Activated T-helper 9 cell treated with anti-CD3 and anti-CD28 coated beads, Interleukin-2, amount 50 U/mL, for 16 hours (primary cell): ENCODE results near the gene SURF2.

Experiments
- DNase-seq: peaks from one replicate; pipeline ENCODE4 v3.0.0-alpha.2; 2020; ENCODE audit warnings: low read depth

SURF2 gene

DNA sequence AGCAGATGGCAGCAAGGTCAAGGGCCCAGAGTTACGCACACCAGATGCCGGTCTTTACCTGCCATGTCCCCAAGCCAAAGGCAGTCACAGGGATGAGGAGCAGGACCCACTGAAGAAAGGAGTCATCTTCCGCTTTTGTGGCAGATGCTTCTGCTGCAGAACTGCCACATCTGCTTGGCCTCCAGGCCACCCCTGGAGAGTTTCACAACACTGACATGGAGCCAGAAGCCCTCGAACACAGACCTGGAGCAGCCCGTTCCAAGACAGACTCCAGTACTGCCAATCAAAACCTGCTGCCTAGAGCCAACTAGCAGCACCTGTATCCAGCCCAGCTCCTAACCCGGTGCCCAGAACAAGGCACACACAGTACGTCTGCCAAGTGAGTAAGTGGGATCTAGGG is 1.6 kb upstream of the SURF2 start:
- DNase-seq: no peak

DNA sequence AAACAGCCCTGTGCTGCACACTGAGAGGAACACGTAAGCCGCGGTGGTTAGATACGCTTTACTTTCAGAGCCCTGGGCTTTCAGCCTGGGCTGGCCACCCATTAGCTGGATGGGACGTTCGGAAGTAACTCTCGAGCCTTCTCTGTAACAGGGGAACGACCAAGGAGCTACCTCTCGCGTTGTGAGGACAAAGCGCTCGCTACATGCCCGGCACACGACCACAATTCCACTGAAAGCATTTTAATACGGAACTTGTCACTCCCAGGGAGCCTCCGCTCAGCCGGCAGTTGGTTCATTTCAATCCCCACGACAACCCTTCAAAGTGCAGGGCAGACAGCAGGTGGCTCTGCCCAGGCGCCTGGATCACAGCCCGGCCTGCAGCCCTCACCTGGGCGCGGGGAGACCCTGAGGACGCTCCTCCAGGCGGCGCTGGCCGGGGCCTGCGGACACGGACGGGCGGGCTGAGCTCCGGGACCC is 431 bp upstream of the SURF2 start:
- no peak for DNase-seq

DNA sequence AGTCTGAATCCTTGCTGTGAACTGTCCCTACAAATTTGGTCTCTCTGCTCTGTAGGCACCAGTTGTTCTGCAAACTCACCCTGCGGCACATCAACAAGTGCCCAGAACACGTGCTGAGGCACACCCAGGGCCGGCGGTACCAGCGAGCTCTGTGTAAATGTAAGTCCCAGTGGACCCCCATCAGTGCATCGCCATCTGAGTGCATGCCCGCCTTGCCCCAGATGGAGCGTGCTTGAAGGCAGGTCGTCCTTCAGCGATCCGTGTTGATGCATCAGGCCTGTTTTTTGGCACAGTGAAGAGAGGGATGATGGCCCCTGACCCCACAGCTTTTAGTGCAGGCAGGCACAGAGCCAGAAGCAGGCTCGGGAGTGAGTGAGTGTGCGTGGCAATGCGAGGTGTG is 1.3 kb downstream of the SURF2 start:
- no peak for DNase-seq

DNA sequence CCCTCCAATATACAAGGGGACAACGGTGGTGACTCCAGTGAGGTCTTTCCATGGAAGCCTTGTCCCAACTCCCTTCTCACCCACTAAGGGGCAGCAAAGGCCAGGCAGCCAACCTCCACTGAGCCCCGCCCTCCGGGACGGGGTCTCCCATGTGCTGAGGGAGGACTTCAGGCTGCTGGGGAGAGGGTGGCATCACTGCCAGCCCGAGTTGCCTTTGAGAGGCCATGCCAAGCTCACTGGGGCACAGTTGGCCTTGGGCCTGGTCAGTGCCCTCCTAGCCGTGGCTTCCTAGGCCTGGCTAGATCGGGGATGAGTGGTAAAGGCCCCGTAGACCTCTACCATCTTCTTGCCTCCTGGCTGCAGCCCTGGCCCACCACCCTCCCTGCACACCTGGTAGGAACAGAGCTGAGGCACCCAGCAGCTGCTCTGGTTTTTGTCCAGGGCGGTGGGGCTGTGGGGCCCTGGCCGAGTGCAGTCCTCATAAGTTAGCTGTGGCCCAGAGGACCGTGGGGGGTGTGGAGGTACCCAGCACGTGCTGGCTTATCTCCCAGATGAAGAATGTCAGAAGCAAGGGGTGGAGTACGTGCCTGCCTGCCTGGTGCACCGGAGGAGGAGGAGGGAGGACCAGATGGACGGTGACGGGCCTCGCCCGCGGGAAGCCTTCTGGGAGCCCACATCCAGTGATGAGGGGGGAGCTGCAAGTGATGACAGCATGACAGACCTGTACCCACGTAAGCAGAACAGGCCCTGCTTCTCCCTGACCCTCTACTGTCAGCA is 3.2 kb downstream of the SURF2 start:
- no peak for DNase-seq

DNA sequence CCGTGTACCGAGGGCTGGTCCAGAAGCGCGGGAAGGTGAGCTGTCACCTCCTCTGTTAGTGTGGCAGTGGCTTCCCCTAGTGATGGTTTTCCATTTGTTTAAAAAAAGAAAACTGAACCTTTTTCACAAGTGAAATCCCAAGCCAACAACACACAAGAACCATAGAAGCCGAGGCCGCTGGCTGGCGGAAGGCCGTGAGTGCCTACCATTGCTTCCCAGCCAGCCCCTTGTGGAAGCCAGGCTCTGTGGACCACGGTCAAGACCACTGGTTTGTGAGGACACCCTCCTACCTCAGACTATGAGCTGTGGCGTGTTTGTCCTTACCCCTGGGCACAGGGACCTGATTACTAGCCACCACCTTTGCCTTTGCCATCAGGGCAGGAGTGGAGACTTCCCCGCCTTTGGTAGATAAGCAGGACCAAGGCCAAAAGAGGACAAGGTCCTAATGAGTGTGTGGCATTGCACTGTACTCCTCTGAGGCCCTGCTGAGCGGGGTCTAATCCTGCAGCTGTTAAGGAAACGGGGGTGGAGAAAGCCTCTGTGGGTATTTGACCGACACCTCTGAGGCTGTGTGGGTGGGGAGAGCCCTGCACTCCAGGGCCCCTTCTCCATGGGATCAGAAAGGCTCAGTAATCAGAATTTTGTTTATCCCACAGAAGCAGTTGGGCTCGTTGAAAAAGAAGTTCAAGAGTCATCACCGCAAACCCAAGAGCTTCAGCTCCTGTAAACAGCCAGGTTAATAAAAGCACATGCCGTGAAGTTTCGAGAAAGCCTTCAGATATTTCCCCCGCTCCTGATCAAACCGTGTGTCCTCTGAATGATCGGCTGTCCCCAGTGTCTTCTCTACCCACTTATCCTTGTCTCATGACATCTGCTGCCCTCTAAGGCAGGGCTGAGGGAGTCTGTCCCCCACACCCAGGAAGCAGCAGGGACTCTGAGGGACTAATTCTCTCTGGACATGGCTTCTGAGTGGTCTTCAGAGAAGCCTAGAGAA is 4.3 kb downstream of the SURF2 start:
- no peak for DNase-seq

DNA sequence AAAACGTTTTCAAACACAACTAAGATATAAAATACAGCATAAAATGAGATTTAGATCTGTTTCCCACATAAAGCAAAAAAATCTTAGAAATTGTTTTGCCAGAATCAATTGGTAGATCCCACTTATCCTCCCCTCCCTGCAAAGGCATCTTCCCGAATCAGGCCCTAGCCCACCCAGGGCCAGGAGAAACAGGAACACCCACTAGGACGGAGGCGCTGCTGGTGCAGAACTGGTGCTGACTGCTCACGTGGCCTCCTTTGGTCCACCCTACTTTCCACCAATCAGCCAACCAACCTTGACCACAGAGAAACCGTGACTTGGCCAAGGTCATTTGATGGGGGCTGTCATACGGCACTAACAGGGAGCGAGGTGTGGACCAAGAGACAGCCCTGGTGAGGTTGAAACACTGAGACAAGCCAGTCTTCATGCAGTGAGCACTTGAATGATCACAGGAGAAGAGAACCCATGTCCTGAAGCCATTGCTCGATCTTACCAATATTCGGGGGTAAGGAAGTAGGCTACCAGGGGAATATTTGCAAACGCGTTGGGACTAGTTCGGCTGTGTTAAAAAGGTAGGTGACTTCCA is 5.2 kb downstream of the SURF2 start:
- no peak for DNase-seq

DNA sequence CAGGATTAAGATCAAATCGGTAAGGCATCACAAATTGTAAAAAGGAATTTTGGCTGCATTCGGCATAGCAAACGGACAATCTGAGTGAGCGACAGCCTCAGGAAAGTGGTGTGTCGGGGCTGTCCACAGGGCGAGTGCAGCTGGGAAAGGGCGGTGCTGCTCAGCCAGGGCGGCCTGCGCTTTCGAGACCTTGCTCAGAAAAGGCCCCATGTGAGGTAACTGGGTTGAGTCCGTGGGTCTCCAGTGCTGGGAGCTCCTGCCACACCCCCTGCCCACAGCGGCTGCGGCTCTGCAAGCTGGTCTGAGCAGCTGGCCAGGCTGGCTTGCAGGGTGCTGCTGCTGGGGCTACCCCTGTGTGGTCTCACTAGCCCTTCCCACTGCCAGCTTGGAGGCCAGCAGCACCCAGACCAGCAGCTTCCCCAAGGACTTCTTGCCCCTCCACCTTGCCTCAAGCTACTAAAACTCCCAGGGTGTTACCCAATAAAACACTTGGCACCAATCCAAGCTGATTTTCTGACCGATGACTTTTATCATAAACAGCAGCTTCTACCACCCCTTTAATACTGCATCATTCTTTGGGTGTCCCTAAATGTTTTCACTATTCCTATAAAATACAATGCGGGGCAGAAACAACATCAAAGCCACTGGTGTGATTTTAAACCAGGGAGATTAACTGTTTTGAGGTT is 6.2 kb downstream of the SURF2 start:
- no peak for DNase-seq

DNA sequence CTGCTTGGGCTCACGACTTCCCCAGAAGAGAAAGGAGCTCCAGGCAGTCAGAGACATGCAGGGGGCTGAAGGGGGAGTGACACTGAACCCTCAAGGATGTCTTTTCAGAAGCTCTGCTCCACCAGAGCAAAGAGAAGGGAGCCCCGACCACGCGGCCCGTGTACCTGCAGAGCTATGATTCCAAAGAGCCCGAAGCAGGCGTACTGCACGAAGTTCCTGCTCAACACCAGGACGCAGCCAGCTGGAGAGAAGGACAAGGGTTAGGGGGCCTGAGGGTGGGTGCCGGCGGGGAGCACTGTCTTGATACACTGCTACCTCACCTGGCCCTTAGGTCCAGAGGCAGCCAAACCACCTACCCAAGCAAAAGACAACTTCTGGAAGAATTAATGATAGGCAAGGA is 10.1 kb downstream of the SURF2 start:
- no peak for DNase-seq

DNA sequence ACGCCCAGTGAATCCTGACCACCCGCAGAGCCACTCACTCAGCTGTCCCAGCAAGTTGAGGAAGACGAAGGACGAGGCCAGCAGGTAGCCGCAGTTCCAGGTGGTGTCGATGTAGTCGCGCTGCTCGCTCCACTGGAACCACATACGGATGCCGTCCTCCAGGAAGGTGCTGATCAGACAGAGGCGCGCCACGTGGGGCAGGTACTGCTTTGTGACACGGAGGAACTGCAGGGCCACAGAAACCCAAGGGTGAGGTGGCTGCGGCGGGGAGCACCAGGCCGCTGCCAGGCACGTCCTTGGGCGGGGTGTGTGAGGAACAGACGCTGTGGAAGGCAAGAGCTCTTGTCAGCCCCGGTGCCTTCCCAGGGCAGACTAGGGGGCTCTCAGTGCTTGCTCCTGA is 10.9 kb downstream of the SURF2 start:
- no peak for DNase-seq

DNA sequence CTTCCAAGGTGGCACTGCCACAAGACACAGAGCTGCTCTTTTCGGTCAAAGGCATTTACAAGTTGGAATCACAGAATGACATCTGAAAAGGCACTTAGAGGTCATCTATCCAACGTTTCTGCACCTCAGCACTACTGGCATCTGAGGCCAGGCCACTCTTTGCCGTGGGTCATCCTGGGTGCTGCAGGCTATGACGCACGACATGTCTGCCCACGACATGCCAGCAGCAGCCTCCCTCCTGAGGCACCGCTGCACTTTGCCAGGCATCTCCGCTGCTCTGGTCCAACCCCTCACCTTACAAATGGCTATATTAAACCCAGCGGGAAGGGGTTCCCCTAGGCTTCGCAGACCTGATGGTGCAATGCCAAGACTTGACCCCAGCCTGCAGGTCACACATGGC is 11.4 kb downstream of the SURF2 start:
- no peak for DNase-seq

DNA sequence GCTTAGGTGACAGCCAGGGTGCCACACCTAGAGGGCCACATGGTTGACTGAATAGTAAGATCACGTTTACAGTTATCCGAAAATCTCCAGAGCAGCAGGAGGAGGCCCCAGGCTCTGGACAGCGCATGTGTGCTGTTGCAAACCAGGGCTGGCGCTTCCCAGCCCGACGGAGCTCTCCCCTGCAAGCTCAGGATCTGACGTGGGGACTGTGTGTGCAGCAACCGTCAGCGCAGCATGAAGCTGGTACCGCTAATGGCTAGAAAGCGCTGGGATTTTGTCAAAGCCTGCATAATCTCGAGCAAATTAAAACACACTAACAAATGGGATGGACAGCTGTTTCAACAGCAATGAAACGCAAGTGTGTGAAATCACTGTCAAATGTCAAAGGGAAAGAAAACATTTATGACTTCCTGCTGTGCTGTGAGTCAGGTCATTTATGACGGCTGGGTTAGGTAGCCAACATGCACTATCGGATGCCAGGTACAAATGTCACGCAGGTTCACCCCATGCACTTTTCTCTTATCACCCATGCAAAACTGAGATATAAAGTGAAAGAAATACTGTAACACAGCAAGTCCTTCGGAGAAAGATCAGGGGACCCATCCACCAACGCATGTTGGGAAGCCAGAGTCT is 12.0 kb downstream of the SURF2 start:
- DNase-seq: no peak

DNA sequence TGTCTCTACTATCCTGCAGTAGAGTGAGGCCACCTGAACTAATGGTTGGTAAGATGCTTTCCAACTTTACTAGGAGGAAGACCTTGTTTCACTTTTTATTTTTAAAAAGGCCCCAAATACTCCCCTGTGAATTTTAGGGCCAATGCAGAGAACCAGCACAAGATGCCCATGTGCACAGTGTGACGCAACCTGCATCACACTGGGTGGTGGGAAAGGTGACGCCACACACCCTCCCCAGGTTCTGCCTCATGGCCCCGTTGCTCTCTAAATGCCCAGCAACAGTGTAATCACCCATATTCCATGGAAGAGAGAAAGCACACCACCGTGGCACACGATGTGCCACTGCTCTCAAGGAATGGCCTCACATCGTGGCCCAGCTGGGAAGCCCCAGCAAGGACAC is 13.1 kb downstream of the SURF2 start:
- no peak for DNase-seq

DNA sequence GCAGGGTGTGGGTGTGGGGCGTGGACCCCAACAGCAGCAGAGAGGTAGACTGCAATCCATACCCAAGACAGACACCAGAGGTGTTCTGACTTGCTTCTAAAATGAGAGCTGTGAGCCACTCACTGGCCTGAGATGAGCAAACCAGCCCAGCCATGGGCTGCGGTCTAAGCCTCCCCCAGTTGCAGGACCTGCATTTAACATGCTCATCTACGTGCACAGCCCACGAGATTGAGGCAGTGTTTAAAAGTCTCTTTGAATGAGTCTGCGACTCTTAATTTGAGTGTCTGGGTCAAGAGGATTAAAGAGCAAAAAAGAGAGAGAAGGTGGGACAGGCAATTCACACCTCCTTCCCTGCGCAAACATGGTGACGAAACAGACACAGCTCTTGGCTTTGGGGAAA is 13.6 kb downstream of the SURF2 start:
- DNase-seq: no peak

DNA sequence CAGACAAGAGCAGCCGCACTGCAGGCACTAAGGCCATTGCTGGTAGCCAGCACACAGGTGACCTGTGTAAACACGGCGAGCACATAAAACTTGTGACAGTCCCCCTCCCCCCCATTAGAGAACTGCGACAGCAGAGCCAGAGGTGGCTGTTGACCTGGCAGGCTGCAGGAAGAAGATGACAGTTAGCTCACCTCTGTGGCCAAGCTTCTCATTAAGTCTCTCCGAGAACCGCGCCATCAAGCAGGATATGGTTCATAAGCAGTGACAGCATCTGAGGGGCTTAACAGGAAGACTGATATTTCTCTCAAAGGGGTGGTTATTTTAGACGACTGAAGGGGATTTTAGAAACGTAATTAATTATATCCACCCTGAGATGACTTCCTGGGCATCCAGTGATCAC is 14.3 kb downstream of the SURF2 start:
- DNase-seq: no peak

DNA sequence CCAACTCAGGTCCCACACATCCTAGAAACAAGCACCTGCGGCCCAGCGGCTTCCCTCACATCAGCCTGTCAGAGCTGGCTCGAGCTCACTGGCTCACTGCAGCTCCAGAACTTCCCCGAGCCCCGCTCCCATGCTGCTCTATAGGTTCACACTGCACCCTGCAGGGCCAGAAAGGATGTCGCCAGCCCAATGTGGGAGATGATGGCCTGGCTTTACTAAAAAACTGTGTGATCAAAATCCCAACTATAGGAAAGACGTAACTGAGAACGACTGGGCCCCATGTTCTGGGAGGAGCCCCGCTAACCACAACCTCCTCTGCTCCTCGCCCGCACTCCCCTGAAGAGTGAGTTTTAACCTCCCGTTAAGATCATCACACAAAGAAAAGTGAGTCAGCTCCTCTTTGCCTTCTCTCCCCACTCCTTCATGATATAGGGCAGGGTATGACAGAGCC is 14.9 kb downstream of the SURF2 start:
- DNase-seq: peak; percentile 64

DNA sequence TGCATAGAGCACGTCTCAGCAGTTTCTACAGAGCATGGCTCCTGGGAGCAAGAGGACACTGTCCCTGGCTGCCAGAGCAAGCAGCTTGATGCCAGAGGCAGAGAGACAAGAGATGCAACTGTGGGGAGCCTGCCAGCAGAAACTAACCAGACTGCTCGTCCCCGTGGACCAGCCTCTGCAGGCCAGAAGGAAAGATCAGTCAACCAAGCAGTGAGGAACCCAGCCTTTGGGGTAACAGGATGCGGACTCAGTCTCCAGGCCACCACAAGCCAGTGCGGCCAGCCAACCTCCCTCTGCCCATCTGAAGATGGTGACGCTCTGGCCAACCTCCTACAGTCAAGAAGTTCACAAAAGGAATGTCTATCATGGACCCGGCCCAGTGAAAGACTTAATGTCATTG is 15.8 kb downstream of the SURF2 start:
- DNase-seq: no peak

DNA sequence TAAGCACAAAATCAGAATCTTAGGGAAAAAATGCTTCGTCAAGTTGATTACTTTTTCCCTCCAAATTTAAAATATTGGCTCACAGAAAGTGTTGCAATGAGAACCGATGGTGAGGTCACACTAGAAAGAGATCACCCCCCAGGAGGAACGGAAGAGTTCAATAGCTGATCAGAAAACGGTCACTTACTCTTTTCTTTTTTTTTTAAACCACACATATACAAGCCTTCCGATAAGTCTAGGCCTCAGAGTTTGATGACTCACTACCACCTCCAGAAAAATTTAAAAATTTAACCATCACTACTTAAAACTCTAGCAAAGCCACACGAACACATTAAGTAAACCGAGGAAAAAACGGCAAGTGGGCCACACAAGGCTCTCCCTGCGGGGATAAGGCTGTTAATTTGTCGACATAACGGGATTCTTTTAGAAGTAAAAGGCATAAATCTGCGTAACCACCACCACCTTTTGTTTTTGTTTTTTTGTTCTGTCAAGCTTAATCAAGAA is 18.3 kb downstream of the SURF2 start:
- no peak for DNase-seq

DNA sequence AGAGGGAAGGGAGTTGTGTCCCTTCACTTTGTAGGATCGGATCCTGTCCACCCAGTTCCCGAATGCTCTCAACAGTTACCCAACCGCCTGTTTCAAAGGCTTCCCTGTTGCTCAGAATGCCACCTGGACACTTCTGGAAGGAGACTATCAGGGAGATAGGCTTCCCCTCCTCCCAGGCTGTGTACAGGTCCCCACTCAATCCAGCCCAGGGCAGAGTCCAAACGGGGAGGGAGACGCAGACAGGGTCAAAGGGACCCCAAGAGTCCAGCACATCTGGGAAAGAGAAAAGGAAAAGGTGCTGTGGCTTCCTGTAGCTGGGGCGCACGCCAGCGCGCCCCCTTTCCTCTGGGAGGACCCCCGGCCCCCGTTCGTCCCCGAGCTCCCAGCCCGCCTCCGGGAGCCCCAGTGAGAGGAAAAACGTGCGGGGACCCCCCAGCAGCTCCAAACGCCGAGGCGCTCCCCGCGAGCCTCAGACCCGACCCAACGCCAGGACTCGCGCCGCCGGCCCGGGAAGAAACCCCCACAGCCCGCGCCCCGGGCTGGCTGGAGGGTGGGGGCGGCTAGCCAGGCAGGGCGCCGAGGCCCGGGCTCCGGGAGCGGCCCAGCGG is 18.9 kb downstream of the SURF2 start:
- no peak for DNase-seq

DNA sequence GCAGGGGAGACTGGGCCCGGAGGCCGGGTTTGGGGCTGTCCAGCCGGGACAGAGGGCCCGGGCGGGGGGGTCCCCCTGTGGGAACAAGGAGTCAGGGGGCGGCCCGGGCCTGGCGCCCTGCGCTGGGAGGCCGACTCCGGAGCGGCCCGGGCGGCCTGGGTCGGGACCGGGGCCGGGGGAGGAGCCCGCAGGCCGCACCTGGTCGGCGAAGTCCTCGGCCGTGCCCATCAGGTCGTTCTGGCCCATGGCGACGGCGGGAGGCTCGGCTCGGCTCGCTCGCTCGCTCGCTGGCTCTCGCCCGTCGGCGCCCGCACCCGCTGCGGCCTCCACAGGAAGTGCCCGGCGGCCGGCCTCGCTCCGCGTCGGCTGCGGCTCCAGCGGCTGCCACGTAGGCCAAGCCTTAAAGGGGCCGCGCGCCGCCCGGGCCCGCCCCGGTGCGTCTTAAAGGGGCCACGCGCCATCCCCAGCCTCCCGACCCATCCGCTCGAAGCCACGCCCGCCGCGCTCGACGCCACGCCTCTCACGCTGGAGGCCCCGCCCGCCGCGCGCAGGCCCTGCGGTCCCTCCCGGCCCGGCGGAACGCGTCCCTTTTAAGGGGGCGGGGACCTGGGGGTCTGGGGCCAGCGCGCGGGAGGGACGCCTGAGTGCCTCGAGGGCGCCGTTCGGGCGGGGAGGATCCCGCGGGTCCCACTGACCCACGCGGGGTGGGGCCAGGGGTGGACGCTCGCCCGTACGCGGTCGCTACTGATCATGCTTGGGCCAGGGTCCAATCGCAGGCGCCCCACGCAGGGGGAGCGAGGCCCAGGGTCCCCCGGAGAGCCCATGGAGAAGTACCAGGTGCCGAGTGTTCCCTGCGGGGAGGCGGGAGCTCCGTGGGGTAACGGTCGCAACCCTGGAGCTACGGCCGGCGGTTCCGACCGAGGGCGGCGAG is 19.6 kb downstream of the SURF2 start, which contains the start of the genes STKLD1 and SURF4:
STKLD1 (plus strand) TSS at position 643 of the 931 bp plus-strand sequence; CDS start at position 751, 108 bp downstream.
SURF4 (minus strand) TSS at position 337 of the 931 bp plus-strand sequence; CDS start at position 246, 91 bp downstream.
- peak; percentile 93 for DNase-seq
